Measurements from ENCODE around the gene AIFM2. TPM values are rescaled to one million over a fixed set of nuclear protein-coding genes. Genes with fewer than 3 reads are reported as not detected.

AIFM2 gene
- polyA plus RNA-seq, 2 of the 4 experiments (the other 2 are of a cell fraction), result 30.0 to 34.8 TPM

- ChIA-PET CTCF (interaction anchor here (0.6 to 14.0 kb wide), 33 partner anchors 9 to 499 kb away, joined by 3 to 228 read pairs (median 4); partner anchors contain the start of gene SAR1A), POLR2A (interaction anchor here (0.5 to 3.3 kb wide), 30 partner anchors 10 to 1448 kb away, joined by 3 to 52 read pairs (median 4); partner anchors contain the start of genes EIF4EBP2, PPA1 and SAR1A)
- peak; percentile 98 to 99 for DNase-seq (ENCODE audit: low read depth in 1 of 2, low spot score in 1 of 2)
- peak; percentile 80 to 89 for ATAC-seq
- WGBS (ENCODE audit: missing lambda C conversion rate), result 6% methylated on average over 36 of the region's 39 CpGs
- Histone ChIP-seq H3K9me3 (no peaks in the 10 kb centered on the region), H3K4me1 (peaks cover 18% of the 10 kb centered on the region), H3K4me2 (peak within 1 kb of the TSS; percentile 99), H3K27ac (peak within 1 kb of the TSS; percentile 95 to 96), H3K4me3 (peak within 1 kb of the TSS; percentile 79)
- peak; percentile 43 for FAIRE-seq
- TF ChIP-seq, protein P1, sequence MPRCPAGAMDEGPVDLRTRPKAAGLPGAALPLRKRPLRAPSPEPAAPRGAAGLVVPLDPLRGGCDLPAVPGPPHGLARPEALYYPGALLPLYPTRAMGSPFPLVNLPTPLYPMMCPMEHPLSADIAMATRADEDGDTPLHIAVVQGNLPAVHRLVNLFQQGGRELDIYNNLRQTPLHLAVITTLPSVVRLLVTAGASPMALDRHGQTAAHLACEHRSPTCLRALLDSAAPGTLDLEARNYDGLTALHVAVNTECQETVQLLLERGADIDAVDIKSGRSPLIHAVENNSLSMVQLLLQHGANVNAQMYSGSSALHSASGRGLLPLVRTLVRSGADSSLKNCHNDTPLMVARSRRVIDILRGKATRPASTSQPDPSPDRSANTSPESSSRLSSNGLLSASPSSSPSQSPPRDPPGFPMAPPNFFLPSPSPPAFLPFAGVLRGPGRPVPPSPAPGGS (IDR thresholded peaks at IDR 0.05), result peak; percentile 81; the same call in 1 of the 3 replicates
- peak; percentile 64 for TF ChIP-seq CTCF (IDR thresholded peaks at IDR 0.05)
- TF ChIP-seq FOXS1 (CRISPR knock-in tag; IDR thresholded peaks at IDR 0.05), result no peak
- TF ChIP-seq, protein P2, sequence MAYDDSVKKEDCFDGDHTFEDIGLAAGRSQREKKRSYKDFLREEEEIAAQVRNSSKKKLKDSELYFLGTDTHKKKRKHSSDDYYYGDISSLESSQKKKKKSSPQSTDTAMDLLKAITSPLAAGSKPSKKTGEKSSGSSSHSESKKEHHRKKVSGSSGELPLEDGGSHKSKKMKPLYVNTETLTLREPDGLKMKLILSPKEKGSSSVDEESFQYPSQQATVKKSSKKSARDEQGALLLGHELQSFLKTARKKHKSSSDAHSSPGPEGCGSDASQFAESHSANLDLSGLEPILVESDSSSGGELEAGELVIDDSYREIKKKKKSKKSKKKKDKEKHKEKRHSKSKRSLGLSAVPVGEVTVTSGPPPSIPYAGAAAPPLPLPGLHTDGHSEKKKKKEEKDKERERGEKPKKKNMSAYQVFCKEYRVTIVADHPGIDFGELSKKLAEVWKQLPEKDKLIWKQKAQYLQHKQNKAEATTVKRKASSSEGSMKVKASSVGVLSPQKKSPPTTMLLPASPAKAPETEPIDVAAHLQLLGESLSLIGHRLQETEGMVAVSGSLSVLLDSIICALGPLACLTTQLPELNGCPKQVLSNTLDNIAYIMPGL (CRISPR knock-in tag; IDR thresholded peaks at IDR 0.05; ENCODE audit: borderline replicate concordance), result 0 out of 2 replicates have a peak, but pooled peaks have one; percentile 21
- TF ChIP-seq, protein P3, sequence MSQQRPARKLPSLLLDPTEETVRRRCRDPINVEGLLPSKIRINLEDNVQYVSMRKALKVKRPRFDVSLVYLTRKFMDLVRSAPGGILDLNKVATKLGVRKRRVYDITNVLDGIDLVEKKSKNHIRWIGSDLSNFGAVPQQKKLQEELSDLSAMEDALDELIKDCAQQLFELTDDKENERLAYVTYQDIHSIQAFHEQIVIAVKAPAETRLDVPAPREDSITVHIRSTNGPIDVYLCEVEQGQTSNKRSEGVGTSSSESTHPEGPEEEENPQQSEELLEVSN (IDR thresholded peaks at IDR 0.05; ENCODE audit: borderline replicate concordance, low read depth), result no peak
- no peak for TF ChIP-seq EHF (CRISPR knock-in tag; IDR thresholded peaks at IDR 0.05)
- TF ChIP-seq HOXB13 (CRISPR knock-in tag; IDR thresholded peaks at IDR 0.05; ENCODE audit: low read depth), result no peak
- TF ChIP-seq RNF2 (IDR thresholded peaks at IDR 0.05; ENCODE audit: borderline replicate concordance, low read depth), result no peak
- TF ChIP-seq RAD21 (conservative IDR thresholded peaks at IDR 0.05 in 1 of 2, IDR thresholded peaks at IDR 0.05 in 1 of 2), result peak; percentile 55 to 73
- TF ChIP-seq REST (IDR thresholded peaks at IDR 0.05), result no peak
- TF ChIP-seq SMC3 (IDR thresholded peaks at IDR 0.05), result peak; percentile 37; the same call in 1 of the 3 replicates
- TF ChIP-seq TP53 (CRISPR knock-in tag; IDR thresholded peaks at IDR 0.05), result no peak
- TF ChIP-seq KDM5A (IDR thresholded peaks at IDR 0.05), result no peak
- TF ChIP-seq RFX5 (IDR thresholded peaks at IDR 0.05), result peak; percentile 42; the same call in 1 of the 2 replicates
- no peak for TF ChIP-seq RCOR1 (IDR thresholded peaks at IDR 0.05; ENCODE audit: low read depth, low read length)
- peak; percentile 22; the same call in 1 of the 2 replicates for TF ChIP-seq PHF8 (IDR thresholded peaks at IDR 0.05; ENCODE audit: borderline replicate concordance, low read depth)
- TF ChIP-seq CBX2 (IDR thresholded peaks at IDR 0.05; ENCODE audit: borderline replicate concordance, low read depth), result no peak
- peak in 1 of 2 experiments; percentile 52; a peak in 3 of 5 replicates for TF ChIP-seq JUN (IDR thresholded peaks at IDR 0.05)
- TF ChIP-seq KDM1A (IDR thresholded peaks at IDR 0.05; ENCODE audit: low read depth), result no peak
- no peak for TF ChIP-seq CBX8 (IDR thresholded peaks at IDR 0.05)
- TF ChIP-seq TFCP2L1 (CRISPR knock-in tag; IDR thresholded peaks at IDR 0.05), result peak; percentile 88; the same call in 1 of the 2 replicates
- no peak for TF ChIP-seq MYC (IDR thresholded peaks at IDR 0.05; ENCODE audit: borderline replicate concordance, low read length)
- TF ChIP-seq BHLHE40 (IDR thresholded peaks at IDR 0.05; ENCODE audit: low read depth, low read length), result no peak
- no peak for TF ChIP-seq USF2 (IDR thresholded peaks at IDR 0.05)
- peak; percentile 48; the same call in 1 of the 2 replicates for TF ChIP-seq MAX (IDR thresholded peaks at IDR 0.05)
- TF ChIP-seq POLR2A (IDR thresholded peaks at IDR 0.05; ENCODE audit: low read length), result peak; percentile 89
- TF ChIP-seq HOXA7 (CRISPR knock-in tag; IDR thresholded peaks at IDR 0.05), result no peak
- TF ChIP-seq GATA3 (IDR thresholded peaks at IDR 0.05; ENCODE audit: borderline replicate concordance), result no peak
- no peak for TF ChIP-seq HDAC2 (IDR thresholded peaks at IDR 0.05)
Measured at GRCh38 chr10:70146489-70147258, 14.0 kb upstream of the AIFM2 start, which contains the start of gene TYSND1. Gene TYSND1, minus strand, starts transcription at chr10:70146700. Its CDS starts 114 bp downstream, at chr10:70146586.
